ENCODE data around the gene SPDYE3. TPM values are rescaled to one million over a fixed set of nuclear protein-coding genes. Genes with fewer than 3 reads are reported as not detected.

Gene SPDYE3
- polyA plus RNA-seq, 1 donor from 2014 or later = not detected

DNA sequence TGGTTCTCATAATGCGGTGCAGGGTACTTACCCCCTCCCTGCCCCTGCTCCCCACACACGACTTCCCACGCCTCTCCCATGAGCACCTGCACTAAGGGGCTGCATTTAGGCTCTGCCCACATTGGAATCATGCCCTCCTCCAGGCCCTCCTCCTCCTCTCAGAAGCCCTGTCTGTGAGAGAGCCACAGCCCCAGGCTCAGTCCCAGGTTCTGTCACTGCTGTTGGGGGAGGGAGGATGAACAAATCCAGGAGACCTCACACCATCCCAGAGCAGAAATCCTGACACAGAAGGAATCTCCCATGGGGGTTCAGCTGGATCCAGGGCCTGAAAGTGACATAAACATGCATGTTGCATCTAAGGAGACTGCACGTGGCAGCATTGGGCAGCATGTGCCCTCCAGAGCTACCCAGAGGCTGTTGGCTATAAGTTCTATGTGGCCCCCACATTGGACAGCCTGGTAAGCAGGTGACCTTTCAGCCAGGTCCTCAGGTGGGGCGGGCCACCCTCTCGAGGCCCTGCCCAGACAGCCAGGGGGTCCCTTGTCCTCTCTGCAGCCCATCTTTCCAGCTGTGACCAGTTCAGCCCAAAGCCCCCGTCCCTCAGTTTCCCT is 64.2 kb downstream of the SPDYE3 start (continued):
- TF ChIP-seq, protein P1, sequence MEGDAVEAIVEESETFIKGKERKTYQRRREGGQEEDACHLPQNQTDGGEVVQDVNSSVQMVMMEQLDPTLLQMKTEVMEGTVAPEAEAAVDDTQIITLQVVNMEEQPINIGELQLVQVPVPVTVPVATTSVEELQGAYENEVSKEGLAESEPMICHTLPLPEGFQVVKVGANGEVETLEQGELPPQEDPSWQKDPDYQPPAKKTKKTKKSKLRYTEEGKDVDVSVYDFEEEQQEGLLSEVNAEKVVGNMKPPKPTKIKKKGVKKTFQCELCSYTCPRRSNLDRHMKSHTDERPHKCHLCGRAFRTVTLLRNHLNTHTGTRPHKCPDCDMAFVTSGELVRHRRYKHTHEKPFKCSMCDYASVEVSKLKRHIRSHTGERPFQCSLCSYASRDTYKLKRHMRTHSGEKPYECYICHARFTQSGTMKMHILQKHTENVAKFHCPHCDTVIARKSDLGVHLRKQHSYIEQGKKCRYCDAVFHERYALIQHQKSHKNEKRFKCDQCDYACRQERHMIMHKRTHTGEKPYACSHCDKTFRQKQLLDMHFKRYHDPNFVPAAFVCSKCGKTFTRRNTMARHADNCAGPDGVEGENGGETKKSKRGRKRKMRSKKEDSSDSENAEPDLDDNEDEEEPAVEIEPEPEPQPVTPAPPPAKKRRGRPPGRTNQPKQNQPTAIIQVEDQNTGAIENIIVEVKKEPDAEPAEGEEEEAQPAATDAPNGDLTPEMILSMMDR (IDR thresholded peaks at IDR 0.05; ENCODE audit: poor library complexity, severe bottlenecking) = no peak

Small RNA genes within 50 kb of the gene (small RNA-seq; reads per million reads assigned to genes)
- gene RF00019 = 0 to 1.2 (median 0) reads per million in 3 experiments

Other genes with a start within 250 kb of the SPDYE3 start
- 57.2 and 71.2 TPM in 2 replicates for gene ZNF3, start 226.0 kb upstream of the SPDYE3 start, polyA plus RNA-seq
- 57.1 and 89.2 TPM in 2 replicates for gene COPS6, start 218.7 kb upstream of the SPDYE3 start, polyA plus RNA-seq
- 118 and 146 TPM in 2 replicates for gene MCM7, start 206.3 kb upstream of the SPDYE3 start, polyA plus RNA-seq
- 78.9 and 100 TPM in 2 replicates for gene AP4M1, start 206.1 kb upstream of the SPDYE3 start, polyA plus RNA-seq
- 23.4 and 40.3 TPM in 2 replicates for gene TAF6, start 188.3 kb upstream of the SPDYE3 start, polyA plus RNA-seq
- gene CNPY4, start 188.1 kb upstream of the SPDYE3 start, polyA plus RNA-seq = 35.8 and 42.1 TPM in 2 replicates
- 6.4 and 10.1 TPM in 2 replicates for gene MBLAC1, start 180.7 kb upstream of the SPDYE3 start, polyA plus RNA-seq
- gene LAMTOR4, start 158.8 kb upstream of the SPDYE3 start, polyA plus RNA-seq = 331 and 333 TPM in 2 replicates
- gene TRAPPC14, start 149.0 kb upstream of the SPDYE3 start, polyA plus RNA-seq = 26.7 and 43.5 TPM in 2 replicates
- 47.0 and 58.7 TPM in 2 replicates for gene GAL3ST4, start 139.1 kb upstream of the SPDYE3 start, polyA plus RNA-seq
- 506 and 594 TPM in 2 replicates for gene GPC2, start 130.3 kb upstream of the SPDYE3 start, polyA plus RNA-seq
- 0.64 TPM in 1 of 2 replicates, not detected in the other for gene STAG3, start 129.8 kb upstream of the SPDYE3 start, polyA plus RNA-seq
- 0.16 TPM in 1 of 2 replicates, not detected in the other for gene PVRIG, start 87.8 kb upstream of the SPDYE3 start, polyA plus RNA-seq
- gene PILRB, start 50.4 kb downstream of the SPDYE3 start, polyA plus RNA-seq = 222 and 274 TPM in 2 replicates
- gene PILRA, start 65.8 kb downstream of the SPDYE3 start, polyA plus RNA-seq = 23.7 and 29.2 TPM in 2 replicates
- gene ZCWPW1, start 121.0 kb downstream of the SPDYE3 start, polyA plus RNA-seq = 3.1 and 6.8 TPM in 2 replicates
- gene MEPCE, start 122.1 kb downstream of the SPDYE3 start, polyA plus RNA-seq = 12.1 and 15.0 TPM in 2 replicates
- 24.0 and 33.8 TPM in 2 replicates for gene PPP1R35, start 128.8 kb downstream of the SPDYE3 start, polyA plus RNA-seq
- gene SPACDR, start 156.6 kb downstream of the SPDYE3 start, polyA plus RNA-seq = not detected in 2 replicates
- gene TSC22D4, start 171.5 kb downstream of the SPDYE3 start, polyA plus RNA-seq = 2.1 and 3.7 TPM in 2 replicates
- gene NYAP1, start 176.2 kb downstream of the SPDYE3 start, polyA plus RNA-seq = 70.1 and 86.6 TPM in 2 replicates
- 3.4 and 7.5 TPM in 2 replicates for gene AGFG2, start 231.5 kb downstream of the SPDYE3 start, polyA plus RNA-seq